ENCODE results near the gene PCED1A.
"Not testable (repeated sequence)": the region's sequence is repeated elsewhere in the genome, so short reads cannot be mapped to it uniquely, and the experiment has no call there.

Gene PCED1A

DNA sequence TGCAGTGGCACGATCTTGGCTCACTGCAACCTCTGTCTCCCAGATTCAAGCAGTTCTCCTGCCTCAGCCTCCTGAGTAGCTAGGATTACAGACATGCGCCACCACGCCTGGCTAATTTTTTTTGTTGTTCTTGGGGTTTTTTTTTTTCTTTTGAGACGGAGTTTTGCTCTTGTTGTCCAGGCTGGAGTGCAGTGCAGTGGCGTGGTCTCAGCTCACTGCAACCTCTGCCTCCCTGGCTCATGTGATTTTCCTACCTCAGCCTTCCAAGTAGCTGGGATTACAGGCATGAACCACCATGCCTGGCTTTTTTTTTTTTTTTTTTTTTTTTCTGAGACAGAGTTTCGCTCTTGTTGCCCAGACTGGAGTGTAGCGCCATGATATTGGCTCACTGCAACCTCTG is 9.2 kb downstream of the PCED1A start:
- DNase-seq (ENCODE audit: low spot score); FAIRE-seq: not testable (repeated sequence)

DNA sequence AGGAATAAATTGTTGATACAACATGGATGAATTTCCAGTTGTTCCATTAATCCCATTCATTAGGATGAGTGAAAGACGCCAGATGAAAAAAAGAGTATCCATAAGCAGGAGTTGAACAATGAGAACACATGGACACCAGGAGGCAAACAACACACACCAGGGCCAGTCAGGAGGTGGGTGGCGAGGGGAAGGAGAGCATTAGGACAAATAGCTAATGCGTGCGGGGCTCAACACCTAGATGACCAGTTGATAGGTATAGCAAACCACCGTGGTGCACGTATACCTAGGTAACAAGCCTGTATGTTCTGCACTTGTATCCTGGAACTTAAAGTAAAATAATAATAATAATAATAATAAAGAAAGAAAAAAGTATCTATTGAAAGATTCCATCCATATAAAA is 11.1 kb downstream of the PCED1A start:
- DNase-seq (ENCODE audit: low spot score), result no peak
- FAIRE-seq, result no peak

DNA sequence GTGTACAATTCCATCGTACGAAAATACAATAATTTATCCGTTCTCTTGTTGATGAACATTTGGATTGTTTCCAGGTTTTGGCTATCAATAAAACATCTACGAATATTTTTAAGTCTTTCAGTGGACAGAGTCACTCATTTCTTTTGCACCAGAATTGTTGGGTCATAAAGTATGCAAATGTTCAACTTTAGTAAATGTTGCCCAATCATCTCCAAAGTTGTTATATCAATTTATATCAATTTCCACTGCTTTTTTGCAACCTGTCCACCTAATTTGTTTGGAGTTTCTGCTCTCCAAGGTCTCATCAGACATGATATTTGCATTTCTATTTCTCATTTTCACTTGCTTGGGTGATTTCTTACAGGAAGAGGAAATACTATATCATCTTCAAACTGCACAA is 13.8 kb downstream of the PCED1A start:
- FAIRE-seq (no peak), DNase-seq (ENCODE audit: low spot score) (no peak)

DNA sequence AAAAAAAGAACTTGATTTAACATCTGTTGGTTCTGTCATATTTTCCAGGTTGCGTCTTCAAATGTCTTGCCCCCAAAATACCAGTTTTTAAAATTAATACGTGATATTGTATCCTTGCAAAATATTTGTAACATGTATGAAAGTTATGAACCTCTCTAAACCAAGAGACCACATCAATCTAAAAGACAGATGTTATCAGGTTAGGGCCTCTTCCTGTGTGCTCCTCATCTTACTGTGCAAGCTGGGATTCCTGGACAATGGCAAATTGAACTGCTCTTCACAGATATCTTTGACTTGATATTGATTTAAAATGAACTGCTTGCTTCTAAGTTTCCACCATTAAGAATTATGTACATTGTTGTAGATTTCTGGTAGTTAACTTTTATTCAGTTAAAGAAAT is 14.7 kb downstream of the PCED1A start:
- FAIRE-seq (no peak), DNase-seq (ENCODE audit: low spot score) (no peak)

DNA sequence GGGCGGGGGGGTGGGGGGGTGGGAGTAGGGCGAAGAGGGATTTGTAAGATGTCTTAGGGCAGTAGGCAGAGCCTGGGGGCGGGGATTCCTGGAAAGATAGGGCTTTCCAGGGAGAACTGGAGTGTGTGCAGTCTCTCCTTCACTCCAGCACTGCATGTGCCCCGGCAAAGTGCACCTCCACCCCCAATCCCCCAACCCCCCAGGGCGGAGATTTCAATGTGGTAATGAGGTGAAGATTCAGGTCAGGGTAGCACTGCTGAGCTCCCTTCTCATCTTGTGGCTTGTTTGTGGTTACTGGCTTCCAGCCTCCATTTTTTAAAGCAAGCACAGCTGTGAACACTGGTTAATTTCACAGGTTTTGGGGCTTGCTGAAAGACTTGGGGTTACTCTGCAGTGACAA is 18.4 kb downstream of the PCED1A start:
- FAIRE-seq (no peak), DNase-seq (ENCODE audit: low spot score) (peak; percentile 27)

DNA sequence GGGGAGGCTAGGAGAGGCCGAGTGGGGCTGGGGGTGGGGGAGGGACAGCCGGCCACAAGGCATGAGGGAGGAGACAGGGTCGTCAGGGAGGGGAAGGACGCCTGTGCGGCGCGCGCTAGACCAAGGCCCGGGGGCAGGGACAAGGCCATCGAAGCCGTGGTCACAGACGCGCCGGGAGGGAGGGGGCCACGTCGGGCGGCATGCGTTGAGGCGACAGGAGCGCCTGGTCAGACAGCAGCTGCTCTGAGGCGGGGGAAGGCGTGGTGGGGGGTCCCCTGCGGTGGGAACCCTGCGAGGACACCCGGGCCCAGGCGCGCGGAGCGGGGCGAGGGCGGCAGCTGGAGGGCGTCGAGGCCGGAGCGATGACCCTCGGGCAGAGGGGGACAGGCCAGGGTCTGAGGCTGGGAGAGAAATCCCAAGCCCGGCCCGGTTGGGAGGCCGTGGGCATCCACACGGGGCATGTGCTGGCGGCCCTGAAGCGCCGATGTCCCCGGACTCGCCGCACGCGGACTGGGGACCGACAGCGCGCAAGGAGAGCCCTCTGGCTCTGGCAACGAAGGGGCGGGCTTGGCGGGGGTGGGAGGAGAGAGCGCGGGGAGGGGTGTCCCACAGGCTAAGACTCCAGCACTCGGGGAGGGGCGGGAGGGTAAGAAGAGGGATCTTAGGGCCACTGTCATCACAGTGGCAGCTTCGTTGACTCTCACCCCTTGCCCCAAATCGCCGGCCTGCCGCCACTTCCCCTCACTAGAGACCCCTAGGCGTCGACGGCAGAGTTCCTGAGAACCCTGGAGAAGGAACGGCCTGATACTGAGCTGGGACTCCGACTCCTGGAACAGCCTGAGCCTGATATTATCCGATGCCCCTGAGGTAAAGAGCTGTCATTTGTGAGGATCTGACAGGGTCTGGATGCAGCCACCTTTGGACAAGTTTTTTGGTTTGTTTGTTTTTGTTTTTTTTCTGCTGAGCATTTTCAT is 19.3 kb downstream of the PCED1A start:
- FAIRE-seq, result no peak
- no peak for DNase-seq (ENCODE audit: low spot score)

DNA sequence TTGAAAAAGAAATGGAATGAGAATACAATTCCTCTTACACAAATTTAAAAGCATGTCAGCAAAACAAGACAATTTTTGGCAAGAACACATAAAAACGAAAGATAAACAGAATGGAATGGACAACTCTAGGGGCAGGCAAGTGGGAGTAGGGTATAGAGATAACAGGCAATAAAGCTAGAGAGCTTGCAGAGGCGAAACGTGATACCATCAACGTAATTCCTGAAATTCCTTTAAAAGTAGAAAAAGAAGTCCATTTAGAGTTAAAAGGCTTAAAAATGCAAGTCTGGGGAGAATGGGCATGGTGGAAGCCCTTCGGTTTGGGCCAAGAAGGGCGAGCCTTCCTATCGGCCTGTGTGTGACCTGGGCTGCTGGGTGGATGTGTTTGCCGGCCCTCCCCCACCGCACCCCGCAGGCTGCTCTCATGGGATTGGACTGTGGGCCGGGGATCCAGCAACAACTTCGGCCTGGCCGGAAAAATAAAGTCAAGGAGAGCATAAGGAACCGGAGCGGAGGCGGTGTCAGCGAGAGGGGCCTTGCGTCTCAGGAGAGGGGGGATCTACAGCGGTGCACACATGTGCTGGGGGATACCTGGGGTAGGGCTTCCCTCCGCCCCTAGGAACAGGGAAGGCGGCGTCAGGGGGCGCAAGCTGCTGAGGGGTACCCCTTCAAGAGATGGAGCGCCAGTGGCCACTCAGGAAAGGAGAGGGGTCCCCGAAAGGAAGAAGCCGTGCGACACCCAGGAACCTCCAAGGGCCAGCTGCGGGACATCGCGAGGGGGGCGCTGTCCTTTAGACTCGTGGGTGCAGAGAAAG is 20.2 kb downstream of the PCED1A start:
- no peak for FAIRE-seq
- peak; percentile 30 for DNase-seq (ENCODE audit: low spot score)

DNA sequence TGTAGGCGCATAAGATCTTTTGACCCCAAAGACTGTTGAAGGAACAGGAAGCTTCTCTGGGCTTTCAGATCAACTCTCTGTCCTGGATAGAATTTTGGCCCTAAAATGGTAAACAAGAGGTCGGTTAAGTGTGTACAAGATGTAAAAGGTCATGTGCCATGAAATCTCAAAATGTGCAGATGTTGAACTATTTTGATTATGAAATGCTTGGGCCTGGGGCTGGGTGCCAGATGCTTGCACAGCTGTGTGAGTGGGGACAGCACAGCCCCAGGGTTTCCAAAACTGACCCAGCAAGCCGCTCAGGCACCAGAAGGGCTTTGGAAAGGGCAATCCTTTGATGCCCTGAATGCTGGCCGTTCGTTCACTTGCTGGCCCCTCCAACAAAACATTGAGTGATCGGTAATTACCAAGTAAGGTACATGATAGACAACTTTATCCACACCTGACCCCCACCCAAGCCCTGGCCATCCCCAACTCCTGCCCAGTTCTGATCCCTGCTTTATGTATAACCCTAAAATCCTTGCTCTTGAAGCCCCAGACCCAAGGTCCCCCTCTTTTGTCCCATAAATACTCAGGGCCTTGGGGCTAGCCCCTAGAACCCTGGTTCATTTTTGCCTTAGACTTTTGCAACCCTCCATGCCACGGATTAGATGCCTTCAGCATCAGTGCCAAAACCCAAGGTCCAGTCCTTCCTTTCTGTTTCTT is 22.4 kb downstream of the PCED1A start:
- FAIRE-seq, result no peak
- DNase-seq (ENCODE audit: low spot score), result no peak

DNA sequence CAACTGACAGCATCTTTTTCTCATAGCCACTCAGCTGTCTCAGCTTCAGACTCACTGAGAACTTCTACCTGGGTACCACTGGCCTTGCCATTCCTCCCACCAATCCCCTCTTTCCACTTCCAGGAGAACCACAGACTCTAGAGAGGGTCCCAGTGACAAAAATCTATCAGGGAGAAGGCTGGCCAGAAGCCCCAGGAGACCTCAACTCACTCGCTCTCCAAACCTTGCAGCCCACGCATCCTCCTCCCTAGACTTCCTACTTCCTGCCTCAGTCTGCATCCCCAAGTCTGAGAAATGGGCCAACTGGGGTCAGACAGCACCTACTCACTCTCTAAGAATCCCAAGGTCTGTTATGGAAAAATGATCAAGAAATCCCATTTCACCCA is 23.1 kb downstream of the PCED1A start:
- FAIRE-seq (no peak), DNase-seq (ENCODE audit: low spot score) (no peak)

DNA sequence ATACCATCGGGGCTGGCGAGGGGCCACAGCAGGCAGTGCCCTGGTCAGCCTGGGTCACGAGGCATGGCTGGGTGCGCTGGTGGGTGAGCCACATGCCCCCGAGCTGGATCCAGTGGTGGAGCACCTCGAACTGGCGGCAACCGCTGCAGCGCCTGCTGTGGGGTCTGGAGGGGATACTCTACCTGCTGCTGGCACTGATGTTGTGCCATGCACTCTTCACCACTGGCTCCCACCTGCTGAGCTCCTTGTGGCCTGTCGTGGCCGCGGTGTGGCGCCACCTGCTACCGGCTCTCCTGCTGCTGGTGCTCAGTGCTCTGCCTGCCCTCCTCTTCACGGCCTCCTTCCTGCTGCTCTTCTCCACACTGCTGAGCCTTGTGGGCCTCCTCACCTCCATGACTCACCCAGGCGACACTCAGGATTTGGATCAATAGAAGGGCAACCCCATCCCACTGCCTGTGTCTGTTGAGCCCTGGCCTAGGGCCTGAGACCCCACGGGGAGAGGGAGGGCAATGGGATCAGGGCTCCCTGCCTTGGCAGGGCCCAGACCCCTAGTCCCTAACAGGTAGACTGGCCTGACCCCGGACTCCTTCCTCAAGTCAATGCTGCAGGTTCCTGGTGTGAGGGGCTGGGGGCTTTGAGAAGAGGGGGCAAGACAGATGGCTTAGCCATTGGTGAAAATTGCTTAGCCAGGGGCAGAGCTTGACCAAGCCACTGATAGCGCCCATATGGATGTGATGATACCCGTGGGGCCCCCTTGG is 23.7 kb downstream of the PCED1A start:
- FAIRE-seq (no peak), DNase-seq (ENCODE audit: low spot score) (no peak)

DNA sequence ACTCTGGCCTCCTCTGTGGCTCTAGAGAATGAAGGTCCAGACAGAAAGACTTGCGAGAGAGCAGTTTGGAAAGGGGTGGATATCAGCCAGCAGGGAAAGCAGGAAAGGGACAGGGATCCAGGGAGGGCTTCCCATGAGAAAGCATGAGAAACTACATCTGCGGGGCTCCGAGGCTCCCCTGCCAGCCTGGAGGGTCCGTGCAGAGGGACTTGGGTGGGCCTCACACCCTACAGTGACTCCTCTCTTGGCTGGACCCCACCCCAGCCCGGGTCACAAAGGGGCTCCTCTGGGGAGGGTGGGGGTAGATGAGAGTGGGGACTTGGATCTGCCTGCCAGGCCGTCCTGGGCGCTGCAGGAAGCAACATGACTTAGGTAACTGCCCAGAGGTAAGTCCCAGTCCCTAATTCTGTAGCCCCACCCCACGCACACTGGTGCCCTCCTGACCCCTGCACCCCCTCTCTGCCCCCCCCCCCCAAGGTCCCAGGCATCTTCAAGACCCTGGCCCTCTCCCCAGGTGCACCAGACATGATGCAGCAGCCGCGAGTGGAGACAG is 24.3 kb downstream of the PCED1A start, which contains the start of gene TMEM239:
Gene TMEM239 (plus strand): TSS at position 335 of the 553 bp plus-strand sequence. CDS start 191 bp downstream, at position 526.
- no peak for DNase-seq (ENCODE audit: low spot score)
- FAIRE-seq, result no peak

DNA sequence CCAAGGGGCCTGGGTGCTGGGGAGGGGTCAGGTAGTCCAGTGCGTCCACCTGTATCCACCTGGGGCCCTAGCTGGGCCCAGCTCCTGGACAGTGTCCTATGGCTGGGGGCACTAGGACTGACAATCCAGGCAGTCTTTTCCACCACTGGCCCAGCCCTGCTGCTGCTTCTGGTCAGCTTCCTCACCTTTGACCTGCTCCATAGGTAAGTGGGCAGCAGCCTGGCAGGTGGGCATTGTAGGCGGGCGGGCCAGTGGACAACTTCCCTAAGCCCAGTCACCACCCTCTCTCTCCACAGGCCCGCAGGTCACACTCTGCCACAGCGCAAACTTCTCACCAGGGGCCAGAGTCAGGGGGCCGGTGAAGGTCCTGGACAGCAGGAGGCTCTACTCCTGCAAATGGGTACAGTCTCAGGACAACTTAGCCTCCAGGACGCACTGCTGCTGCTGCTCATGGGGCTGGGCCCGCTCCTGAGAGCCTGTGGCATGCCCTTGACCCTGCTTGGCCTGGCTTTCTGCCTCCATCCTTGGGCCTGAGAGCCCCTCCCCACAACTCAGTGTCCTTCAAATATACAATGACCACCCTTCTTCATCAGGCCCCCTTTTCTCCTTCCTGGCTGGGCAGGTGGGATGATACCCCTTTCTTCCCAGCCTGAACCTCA is 25.1 kb downstream of the PCED1A start:
- DNase-seq (ENCODE audit: low spot score) (no peak), FAIRE-seq (no peak)

DNA sequence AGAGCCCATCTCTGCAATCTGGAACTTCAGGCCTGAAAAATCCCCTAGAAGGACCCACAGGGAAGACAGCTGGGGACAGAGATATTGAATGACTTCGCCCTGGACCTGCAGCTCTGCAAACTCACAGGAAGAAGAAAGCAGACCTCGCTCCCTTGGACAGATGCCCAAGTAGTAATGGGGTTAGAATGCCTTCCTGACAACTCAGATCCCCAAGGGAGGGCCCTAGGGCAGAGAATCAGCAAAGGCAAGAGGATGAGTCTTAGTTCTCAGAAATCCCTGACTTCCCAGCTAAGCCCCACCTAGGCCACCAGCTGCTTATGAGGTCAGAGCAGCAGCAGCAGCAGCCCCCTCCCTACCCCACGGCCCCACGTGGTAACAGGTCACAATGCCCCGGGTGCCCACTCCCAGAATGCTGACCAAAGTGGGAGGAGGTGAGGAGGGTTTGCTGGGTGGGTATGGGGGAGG is 25.8 kb downstream of the PCED1A start, which contains the start of gene C20orf141:
Gene C20orf141 (plus strand): TSS at position 401 of the 465 bp plus-strand sequence. CDS start 198 bp downstream, outside the sequence.
- FAIRE-seq (no peak), DNase-seq (ENCODE audit: low spot score) (peak; percentile 89)

DNA sequence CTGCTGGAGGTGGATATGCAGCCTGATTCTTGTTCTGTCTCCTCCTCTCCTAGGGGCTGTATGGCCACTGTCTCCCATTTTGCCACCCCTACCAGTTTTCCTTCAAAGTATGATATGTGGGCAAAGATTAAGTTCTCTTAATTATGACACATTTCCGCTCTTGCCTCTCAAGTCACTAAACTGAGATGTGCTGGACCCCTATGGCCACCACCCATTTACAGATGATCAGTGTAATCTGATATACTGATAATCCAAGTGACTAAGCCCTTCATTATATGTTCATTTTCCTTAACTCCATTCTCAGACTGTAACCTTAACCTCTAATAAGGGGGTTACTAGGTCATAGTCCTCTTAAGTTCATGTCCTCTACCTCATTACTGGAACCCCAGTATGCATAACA is 26.4 kb downstream of the PCED1A start:
- FAIRE-seq (no peak), DNase-seq (ENCODE audit: low spot score) (no peak)

DNA sequence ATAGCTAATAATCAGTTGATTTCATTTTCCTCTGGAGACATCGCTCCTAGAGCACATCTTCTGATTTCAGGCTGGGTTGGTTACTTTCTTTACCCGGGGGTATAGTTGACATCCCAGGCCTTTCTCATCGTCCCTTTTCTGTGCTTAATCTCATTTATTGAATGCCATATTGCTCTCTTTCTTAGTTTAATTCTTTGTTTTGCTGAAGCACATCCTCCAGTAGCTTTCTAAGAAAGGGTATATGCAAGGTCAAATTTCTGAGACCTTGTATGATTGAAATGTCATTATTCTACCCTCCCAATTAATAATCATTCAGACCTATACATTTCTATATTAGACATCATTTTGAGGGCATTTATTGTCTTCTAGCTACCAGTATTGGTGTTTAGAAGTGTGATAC is 28.3 kb downstream of the PCED1A start:
- no peak for FAIRE-seq

DNA sequence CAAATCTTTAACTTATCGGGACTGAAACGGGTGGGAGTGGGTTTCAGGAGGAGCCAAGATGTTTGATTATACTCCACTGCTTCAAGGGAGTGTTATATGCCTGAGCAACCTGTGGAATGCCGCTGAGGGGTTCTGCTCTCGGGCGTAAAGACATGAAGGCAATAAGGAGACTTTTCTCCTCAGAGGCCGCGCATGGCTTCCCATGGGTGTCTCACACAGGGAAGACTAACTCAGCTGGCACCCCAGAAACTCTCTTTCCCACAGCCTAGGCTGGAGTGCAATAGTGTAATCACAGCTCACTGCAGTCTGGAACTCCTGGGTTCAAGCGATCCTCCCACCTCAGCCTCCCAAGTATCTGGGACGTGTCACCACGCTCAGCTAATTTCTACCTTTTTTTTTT is 30.8 kb downstream of the PCED1A start:
- DNase-seq (ENCODE audit: low spot score) (no peak), FAIRE-seq (no peak)

More for the DNA sequence above, 28.3 kb downstream of the PCED1A start:
- no peak for DNase-seq (ENCODE audit: low spot score)

DNA sequence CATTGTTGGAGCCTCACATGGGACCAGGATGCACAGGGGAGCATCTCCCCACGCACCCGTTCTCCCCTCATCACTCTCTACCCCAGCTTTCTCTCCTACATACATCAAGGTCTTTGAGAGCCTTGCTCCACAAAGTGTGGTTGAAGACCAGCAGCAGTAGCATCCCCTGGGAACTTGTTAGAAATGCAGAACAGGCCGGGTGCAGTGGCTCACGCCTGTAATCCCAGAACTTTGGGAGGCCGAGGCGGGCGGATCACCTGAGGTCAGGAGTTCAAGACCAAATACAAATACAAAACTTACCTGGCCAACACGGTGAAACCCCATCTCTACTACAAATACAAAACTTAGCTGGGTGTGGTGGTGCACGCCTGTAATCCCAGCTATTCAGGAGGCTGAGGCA is 32.5 kb downstream of the PCED1A start:
- FAIRE-seq; DNase-seq (ENCODE audit: low spot score): not testable (repeated sequence)

DNA sequence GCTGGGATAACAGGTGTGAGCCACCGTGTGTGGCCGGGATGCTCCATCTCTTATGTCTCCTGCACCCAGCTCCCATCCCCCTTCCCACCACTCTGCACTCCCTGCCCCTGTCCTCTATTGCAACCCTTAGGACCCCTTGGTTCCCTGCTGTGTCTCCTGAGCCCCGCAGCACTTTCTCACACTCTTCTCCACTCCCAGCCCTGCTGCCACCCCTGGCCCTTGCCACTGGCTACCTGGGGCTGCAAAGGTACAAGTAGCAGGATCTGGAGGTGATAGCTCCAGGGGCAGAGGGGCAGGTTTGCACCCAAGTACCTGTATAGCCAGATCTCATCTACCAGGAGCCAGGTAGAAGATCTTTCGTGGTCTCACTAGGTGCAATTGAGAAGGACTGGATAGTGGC is 33.4 kb downstream of the PCED1A start:
- FAIRE-seq (no peak), DNase-seq (ENCODE audit: low spot score) (no peak)

DNA sequence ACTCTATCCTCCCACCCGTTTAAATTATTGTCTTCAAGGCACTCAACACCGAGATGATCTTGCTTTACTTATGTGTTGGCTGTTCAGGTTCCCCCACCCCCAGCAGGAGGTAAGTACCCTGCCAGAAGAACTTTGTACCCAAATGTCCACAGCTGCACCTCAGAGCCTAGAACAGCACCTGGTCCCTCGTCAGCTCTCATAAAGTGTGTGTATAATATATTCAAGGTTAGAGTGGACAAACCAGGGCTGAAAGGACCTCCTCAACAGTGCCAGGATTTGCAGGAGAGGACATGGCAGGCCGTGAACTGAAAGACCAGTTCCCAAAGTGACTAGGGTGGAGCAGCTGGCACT is 34.1 kb downstream of the PCED1A start:
- no peak for FAIRE-seq
- no peak for DNase-seq (ENCODE audit: low spot score)
